WTC11 (cell line): ENCODE results near the gene PCLAF. TPM values are rescaled to one million over a fixed set of nuclear protein-coding genes. Genes with fewer than 3 reads are reported as not detected.

Source experiments
- ATF1 ChIP-seq: sonication (generic); formaldehyde crosslinking; IDR thresholded peaks from 2 replicates; pipeline ENCODE4 v1.8.1; 2023; ENCODE audit warnings: mild to moderate bottlenecking, moderate library complexity, missing genetic modification reagents
- CREB1 ChIP-seq: sonication (generic); formaldehyde crosslinking; IDR thresholded peaks from 2 replicates; pipeline ENCODE4 v1.8.0; 2023; ENCODE audit warnings: mild to moderate bottlenecking, missing genetic modification reagents
- CREM ChIP-seq: sonication (generic); formaldehyde crosslinking; IDR thresholded peaks from 2 replicates; pipeline ENCODE4 v1.8.1; 2022; ENCODE audit warnings: mild to moderate bottlenecking, missing genetic modification reagents, moderate library complexity
- E2F1 ChIP-seq: sonication (generic); formaldehyde crosslinking; IDR thresholded peaks from 2 replicates; pipeline ENCODE4 v1.8.0; 2022; ENCODE audit warnings: mild to moderate bottlenecking, missing genetic modification reagents
- EMX1 ChIP-seq: fragments of 250-450 bp; sonication (Bioruptor Pico); IDR thresholded peaks from 2 replicates; pipeline ENCODE4 v1.8.0; 2021; ENCODE audit warnings: mild to moderate bottlenecking
- ESRRA ChIP-seq: sonication (generic); formaldehyde crosslinking; IDR thresholded peaks from 2 replicates; pipeline ENCODE4 v1.8.1; 2022; ENCODE audit warnings: mild to moderate bottlenecking, missing genetic modification reagents, borderline replicate concordance
- ETV6 ChIP-seq: sonication (generic); formaldehyde crosslinking; IDR thresholded peaks from 2 replicates; pipeline ENCODE4 v1.8.1; 2022; ENCODE audit warnings: mild to moderate bottlenecking, missing genetic modification reagents
- GABPB1 ChIP-seq: sonication (generic); formaldehyde crosslinking; IDR thresholded peaks from 2 replicates; pipeline ENCODE4 v1.8.1; 2023; ENCODE audit warnings: mild to moderate bottlenecking, missing genetic modification reagents
- HMGA2 ChIP-seq: fragments of 250-450 bp; sonication (Bioruptor Pico); IDR thresholded peaks from 2 replicates; pipeline ENCODE4 v1.4.0; 2021; ENCODE audit warnings: mild to moderate bottlenecking, moderate library complexity
- HMGXB4 ChIP-seq: sonication (generic); formaldehyde crosslinking; IDR thresholded peaks from 2 replicates; pipeline ENCODE4 v1.8.1; 2023; ENCODE audit warnings: mild to moderate bottlenecking, moderate library complexity, missing genetic modification reagents
- KAT7 ChIP-seq: sonication (generic); formaldehyde crosslinking; IDR thresholded peaks from 2 replicates; pipeline ENCODE4 v1.8.1; 2023; ENCODE audit warnings: missing genetic modification reagents, mild to moderate bottlenecking, borderline replicate concordance
- NFE2L1 ChIP-seq: sonication (generic); formaldehyde crosslinking; IDR thresholded peaks from 2 replicates; pipeline ENCODE4 v1.8.1; 2023; ENCODE audit warnings: missing genetic modification reagents
- NR2C2 ChIP-seq: sonication (generic); formaldehyde crosslinking; IDR thresholded peaks from 2 replicates; pipeline ENCODE4 v1.8.0; 2022; ENCODE audit warnings: mild to moderate bottlenecking, missing genetic modification reagents
- SMAD3 ChIP-seq: sonication (generic); formaldehyde crosslinking; IDR thresholded peaks from 2 replicates; pipeline ENCODE4 v1.8.0; 2022; ENCODE audit warnings: missing genetic modification reagents, mild to moderate bottlenecking, borderline replicate concordance
- SMAD4 ChIP-seq: sonication (generic); formaldehyde crosslinking; IDR thresholded peaks from 2 replicates; pipeline ENCODE4 v1.8.0; 2022; ENCODE audit warnings: mild to moderate bottlenecking, missing genetic modification reagents
- SP1 ChIP-seq: sonication (generic); formaldehyde crosslinking; conservative IDR thresholded peaks from 2 replicates; pipeline ENCODE4 v1.8.1; 2022; ENCODE audit warnings: missing genetic modification reagents
- TEAD1 ChIP-seq: sonication (generic); formaldehyde crosslinking; IDR thresholded peaks from 2 replicates; pipeline ENCODE4 v1.8.0; 2022; ENCODE audit warnings: mild to moderate bottlenecking, missing genetic modification reagents
- ZBTB43 ChIP-seq: sonication (generic); formaldehyde crosslinking; IDR thresholded peaks from 2 replicates; pipeline ENCODE4 v1.8.1; 2023; ENCODE audit warnings: mild to moderate bottlenecking, missing genetic modification reagents
- ZNF138 ChIP-seq: sonication (generic); formaldehyde crosslinking; conservative IDR thresholded peaks from 2 replicates; pipeline ENCODE4 v1.8.1; 2022; ENCODE audit warnings: mild to moderate bottlenecking, moderate library complexity, missing genetic modification reagents
- ZNF232 ChIP-seq: sonication (generic); formaldehyde crosslinking; IDR thresholded peaks from 2 replicates; pipeline ENCODE4 v1.8.0; 2022; ENCODE audit warnings: mild to moderate bottlenecking, missing genetic modification reagents
- ZNF263 ChIP-seq: sonication (generic); formaldehyde crosslinking; IDR thresholded peaks from 2 replicates; pipeline ENCODE4 v1.8.1; 2022; ENCODE audit warnings: low read depth, mild to moderate bottlenecking, moderate library complexity, missing genetic modification reagents
- ZNF396 ChIP-seq: fragments of 250-450 bp; sonication (Bioruptor Pico); IDR thresholded peaks from 2 replicates; pipeline ENCODE4 v1.8.0; 2021; ENCODE audit warnings: mild to moderate bottlenecking, moderate library complexity, borderline replicate concordance
- ZSCAN18 ChIP-seq: fragments of 250-450 bp; sonication (Bioruptor Pico); IDR thresholded peaks from 2 replicates; pipeline ENCODE4 v2.1.2; 2022; ENCODE audit warnings: mild to moderate bottlenecking, moderate library complexity
- total RNA-seq: library from RNA; stranded (reverse); gene quantifications from 3 replicates; pipeline ENCODE4 v1.2.3, GENCODE V29; 2021
- TF ChIP-seq, protein P1 (sequence below): fragments of 250-450 bp; sonication (Bioruptor Pico); conservative IDR thresholded peaks from 2 replicates; pipeline ENCODE4 v1.9.0; 2021; ENCODE audit warnings: mild to moderate bottlenecking
- TF ChIP-seq, protein P2 (sequence below): sonication (generic); formaldehyde crosslinking; IDR thresholded peaks from 2 replicates; pipeline ENCODE4 v1.8.1; 2022; ENCODE audit warnings: mild to moderate bottlenecking, missing genetic modification reagents, moderate library complexity, borderline replicate concordance
- TF ChIP-seq, protein P3 (sequence below): sonication (generic); formaldehyde crosslinking; conservative IDR thresholded peaks from 2 replicates; pipeline ENCODE4 v1.8.1; 2022; ENCODE audit warnings: mild to moderate bottlenecking, missing genetic modification reagents
- TF ChIP-seq, protein P4 (sequence below): sonication (generic); formaldehyde crosslinking; IDR thresholded peaks from 2 replicates; pipeline ENCODE4 v1.8.0; 2023; ENCODE audit warnings: mild to moderate bottlenecking, missing genetic modification reagents

PCLAF gene
- total RNA-seq, 1 experiment from 2014 or later = 27.2 TPM

GRCh38 chr15:64387562-64388168 is 6.4 kb upstream of the PCLAF start, which contains the start of gene TRIP4 (continued):
- no peak for TF ChIP-seq ZSCAN18 (CRISPR knock-in tag)
- TF ChIP-seq ESRRA (CRISPR knock-in tag) = peak; percentile 80; the same call in 1 of the 2 replicates
- TF ChIP-seq SMAD3 (CRISPR knock-in tag) = no peak
- peak; percentile 82 for TF ChIP-seq CREM (CRISPR knock-in tag)
- no peak for TF ChIP-seq ATF1
- TF ChIP-seq TEAD1 (CRISPR knock-in tag) = peak; percentile 97
- peak; percentile 96 for TF ChIP-seq ETV6 (CRISPR knock-in tag)
- TF ChIP-seq HMGXB4 (CRISPR knock-in tag) = peak; percentile 60; the same call in 1 of the 2 replicates
- TF ChIP-seq ZNF263 (CRISPR knock-in tag) = no peak
- TF ChIP-seq HMGA2 = 0 out of 2 replicates have a peak, but pooled peaks have one; percentile 2
- TF ChIP-seq, protein P1, sequence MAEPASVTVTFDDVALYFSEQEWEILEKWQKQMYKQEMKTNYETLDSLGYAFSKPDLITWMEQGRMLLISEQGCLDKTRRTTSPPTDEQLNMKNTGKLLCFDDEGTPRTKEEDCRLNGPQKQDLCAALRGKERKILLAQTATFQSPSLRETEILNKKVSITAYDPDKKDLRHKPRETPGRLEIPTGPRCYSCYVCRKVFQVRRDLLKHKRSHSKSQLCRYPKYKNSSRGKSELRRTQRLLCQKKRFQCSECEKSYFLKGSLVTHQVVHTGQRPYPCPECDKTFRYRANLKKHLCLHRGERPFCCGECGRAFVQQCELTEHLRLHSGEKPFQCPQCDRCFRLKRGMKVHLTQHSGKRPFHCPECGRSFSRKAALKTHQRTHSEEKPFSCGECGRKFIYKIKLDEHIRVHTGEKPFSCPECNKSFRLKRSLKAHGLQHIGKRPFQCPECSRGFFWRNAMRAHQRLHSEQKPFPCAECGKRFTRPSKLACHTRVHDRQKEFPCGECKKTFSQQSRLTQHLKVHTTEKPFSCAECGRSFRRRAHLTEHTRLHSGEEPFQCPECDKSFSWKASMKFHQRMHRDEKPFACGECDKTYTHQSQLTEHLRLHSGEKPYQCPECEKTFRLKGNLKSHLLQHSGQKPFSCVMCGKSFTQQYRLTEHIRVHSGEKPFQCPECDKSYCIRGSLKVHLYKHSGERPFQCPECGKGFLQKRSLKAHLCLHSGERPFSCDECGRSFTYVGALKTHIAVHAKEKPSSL = no peak
- TF ChIP-seq ZNF396 (CRISPR knock-in tag) = no peak
- no peak; the same call in 1 of the 2 replicates for TF ChIP-seq KAT7
- TF ChIP-seq, protein P2, sequence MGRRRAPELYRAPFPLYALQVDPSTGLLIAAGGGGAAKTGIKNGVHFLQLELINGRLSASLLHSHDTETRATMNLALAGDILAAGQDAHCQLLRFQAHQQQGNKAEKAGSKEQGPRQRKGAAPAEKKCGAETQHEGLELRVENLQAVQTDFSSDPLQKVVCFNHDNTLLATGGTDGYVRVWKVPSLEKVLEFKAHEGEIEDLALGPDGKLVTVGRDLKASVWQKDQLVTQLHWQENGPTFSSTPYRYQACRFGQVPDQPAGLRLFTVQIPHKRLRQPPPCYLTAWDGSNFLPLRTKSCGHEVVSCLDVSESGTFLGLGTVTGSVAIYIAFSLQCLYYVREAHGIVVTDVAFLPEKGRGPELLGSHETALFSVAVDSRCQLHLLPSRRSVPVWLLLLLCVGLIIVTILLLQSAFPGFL (CRISPR knock-in tag) = no peak
- TF ChIP-seq, protein P3, sequence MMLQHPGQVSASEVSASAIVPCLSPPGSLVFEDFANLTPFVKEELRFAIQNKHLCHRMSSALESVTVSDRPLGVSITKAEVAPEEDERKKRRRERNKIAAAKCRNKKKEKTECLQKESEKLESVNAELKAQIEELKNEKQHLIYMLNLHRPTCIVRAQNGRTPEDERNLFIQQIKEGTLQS = no peak
- peak; percentile 99 for TF ChIP-seq SP1 (CRISPR knock-in tag)
- TF ChIP-seq GABPB1 (CRISPR knock-in tag) = peak; percentile 96
- TF ChIP-seq EMX1 (CRISPR knock-in tag) = no peak
- TF ChIP-seq ZNF232 (CRISPR knock-in tag) = peak; percentile 42; the same call in 1 of the 2 replicates
- 0 out of 2 replicates have a peak, but pooled peaks have one; percentile 66 for TF ChIP-seq E2F1 (CRISPR knock-in tag)
- TF ChIP-seq CREB1 (CRISPR knock-in tag) = no peak; the same call in 1 of the 2 replicates
- peak; percentile 62; the same call in 1 of the 2 replicates for TF ChIP-seq ZBTB43 (CRISPR knock-in tag)
- TF ChIP-seq, protein P4, sequence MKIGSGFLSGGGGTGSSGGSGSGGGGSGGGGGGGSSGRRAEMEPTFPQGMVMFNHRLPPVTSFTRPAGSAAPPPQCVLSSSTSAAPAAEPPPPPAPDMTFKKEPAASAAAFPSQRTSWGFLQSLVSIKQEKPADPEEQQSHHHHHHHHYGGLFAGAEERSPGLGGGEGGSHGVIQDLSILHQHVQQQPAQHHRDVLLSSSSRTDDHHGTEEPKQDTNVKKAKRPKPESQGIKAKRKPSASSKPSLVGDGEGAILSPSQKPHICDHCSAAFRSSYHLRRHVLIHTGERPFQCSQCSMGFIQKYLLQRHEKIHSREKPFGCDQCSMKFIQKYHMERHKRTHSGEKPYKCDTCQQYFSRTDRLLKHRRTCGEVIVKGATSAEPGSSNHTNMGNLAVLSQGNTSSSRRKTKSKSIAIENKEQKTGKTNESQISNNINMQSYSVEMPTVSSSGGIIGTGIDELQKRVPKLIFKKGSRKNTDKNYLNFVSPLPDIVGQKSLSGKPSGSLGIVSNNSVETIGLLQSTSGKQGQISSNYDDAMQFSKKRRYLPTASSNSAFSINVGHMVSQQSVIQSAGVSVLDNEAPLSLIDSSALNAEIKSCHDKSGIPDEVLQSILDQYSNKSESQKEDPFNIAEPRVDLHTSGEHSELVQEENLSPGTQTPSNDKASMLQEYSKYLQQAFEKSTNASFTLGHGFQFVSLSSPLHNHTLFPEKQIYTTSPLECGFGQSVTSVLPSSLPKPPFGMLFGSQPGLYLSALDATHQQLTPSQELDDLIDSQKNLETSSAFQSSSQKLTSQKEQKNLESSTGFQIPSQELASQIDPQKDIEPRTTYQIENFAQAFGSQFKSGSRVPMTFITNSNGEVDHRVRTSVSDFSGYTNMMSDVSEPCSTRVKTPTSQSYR (CRISPR knock-in tag) = 0 out of 2 replicates have a peak, but pooled peaks have one; percentile 67
- TF ChIP-seq ZNF138 (CRISPR knock-in tag) = no peak
- no peak for TF ChIP-seq SMAD4 (CRISPR knock-in tag)
- peak; percentile 76; the same call in 1 of the 2 replicates for TF ChIP-seq NFE2L1 (CRISPR knock-in tag)
- TF ChIP-seq NR2C2 (CRISPR knock-in tag) = no peak
